Measurements from ENCODE around the gene PIGH.
"Not testable (repeated sequence)": the region's sequence is repeated elsewhere in the genome, so short reads cannot be mapped to it uniquely, and the experiment has no call there.

GRCh38 chr14:67626131-67626530, 26.1 kb upstream of the PIGH start:
- not testable (repeated sequence) for TF ChIP-seq GLIS3 (CRISPR knock-in tag; IDR thresholded peaks at IDR 0.05); OSR1 (CRISPR knock-in tag; IDR thresholded peaks at IDR 0.05); ZFP3 (CRISPR knock-in tag; IDR thresholded peaks at IDR 0.05); TSHZ2 (CRISPR knock-in tag; IDR thresholded peaks at IDR 0.05); PATZ1 (CRISPR knock-in tag; IDR thresholded peaks at IDR 0.05; ENCODE audit: borderline replicate concordance); POU6F1 (CRISPR knock-in tag; IDR thresholded peaks at IDR 0.05; ENCODE audit: borderline replicate concordance, low read depth); TCF4 (CRISPR knock-in tag; IDR thresholded peaks at IDR 0.05; ENCODE audit: borderline replicate concordance); ZFP30 (CRISPR knock-in tag; IDR thresholded peaks at IDR 0.05); ZC3H10 (CRISPR knock-in tag; IDR thresholded peaks at IDR 0.05); ZNF565 (CRISPR knock-in tag; conservative IDR thresholded peaks at IDR 0.05; ENCODE audit: low read depth); RARB (CRISPR knock-in tag; IDR thresholded peaks at IDR 0.05); BACH2 (CRISPR knock-in tag; IDR thresholded peaks at IDR 0.05; ENCODE audit: borderline replicate concordance); ZNF70 (CRISPR knock-in tag; IDR thresholded peaks at IDR 0.05)

All from SK-N-SH treated with all-trans-retinoic acid at 6 μM for 48 hours (cell line).